GM12878 (cell line): ENCODE results near the gene TOX2. TPM values are rescaled to one million over a fixed set of nuclear protein-coding genes. Genes with fewer than 3 reads are reported as not detected.

Source experiments
- ATF2 ChIP-seq: IDR thresholded peaks from 2 replicates; pipeline ENCODE4 v1.6.1; 2012; ENCODE audit warnings: low read length, inconsistent platforms
- ATF7 ChIP-seq: fragments of 450-650 bp; IDR thresholded peaks from 2 replicates; pipeline ENCODE4 v1.6.1; 2016; ENCODE audit warnings: low read depth, mild to moderate bottlenecking
- EP300 ChIP-seq, 2 experiments: fragments of 150-350 bp in 1 of 2; IDR thresholded peaks; 2 replicates each; pipeline ENCODE4 v1.6.1; 2011 to 2012; ENCODE audit warnings: low read depth in 2 of 2, low read length in 2 of 2, borderline replicate concordance in 1 of 2, improper control_type of control experiment in 1 of 2, inconsistent platforms in 1 of 2; ENCODE audit not compliant: control insufficient read depth in 1 of 2
- GABPA ChIP-seq: IDR thresholded peaks from 2 replicates; pipeline ENCODE4 v1.6.1; 2014; ENCODE audit warnings: antibody characterized with exemption, low read depth, mild to moderate bottlenecking, inconsistent platforms
- GATAD2B ChIP-seq: fragments of 450-650 bp; conservative IDR thresholded peaks from 2 replicates; pipeline ENCODE4 v1.6.1; 2017; ENCODE audit warnings: low read depth, mild to moderate bottlenecking, moderate library complexity
- JUNB ChIP-seq: IDR thresholded peaks from 2 replicates; pipeline ENCODE4 v1.6.1; 2016; ENCODE audit warnings: antibody characterized with exemption, mild to moderate bottlenecking
- KDM1A ChIP-seq: fragments of 200-600 bp; sonication (generic); IDR thresholded peaks from 2 replicates; pipeline ENCODE4 v1.6.1; 2016; ENCODE audit warnings: borderline replicate concordance
- MLLT1 ChIP-seq: fragments of 450-650 bp; IDR thresholded peaks from 2 replicates; pipeline ENCODE4 v1.6.1; 2016; ENCODE audit warnings: mild to moderate bottlenecking
- MTA3 ChIP-seq: IDR thresholded peaks from 2 replicates; pipeline ENCODE4 v1.6.1; 2012; ENCODE audit warnings: low read length, inconsistent platforms, borderline replicate concordance
- NFIC ChIP-seq: IDR thresholded peaks from 2 replicates; pipeline ENCODE4 v1.6.1; 2012; ENCODE audit warnings: low read depth, mild to moderate bottlenecking, inconsistent platforms, low read length, moderate library complexity
- NFXL1 ChIP-seq: fragments of 450-650 bp; IDR thresholded peaks from 2 replicates; pipeline ENCODE4 v1.6.1; 2017; ENCODE audit warnings: antibody characterized with exemption, mild to moderate bottlenecking, borderline replicate concordance
- NFYA ChIP-seq: IDR thresholded peaks from 2 replicates; pipeline ENCODE4 v1.6.1; 2011; ENCODE audit warnings: low read depth, mild to moderate bottlenecking, low read length, improper control_type of control experiment, borderline replicate concordance
- NFYB ChIP-seq: IDR thresholded peaks from 2 replicates; pipeline ENCODE4 v1.6.1; 2011; ENCODE audit warnings: low read depth, mild to moderate bottlenecking, low read length, improper control_type of control experiment, moderate library complexity; ENCODE audit not compliant: insufficient read depth
- NR2C1 ChIP-seq: fragments of 450-650 bp; IDR thresholded peaks from 2 replicates; pipeline ENCODE4 v1.6.1; 2017; ENCODE audit warnings: antibody characterized with exemption, mild to moderate bottlenecking, moderate library complexity
- PAX8 ChIP-seq: fragments of 450-650 bp; IDR thresholded peaks from 2 replicates; pipeline ENCODE4 v1.6.1; 2017; ENCODE audit warnings: mild to moderate bottlenecking, moderate library complexity
- POU2F2 ChIP-seq: IDR thresholded peaks from 3 replicates; pipeline ENCODE4 v1.6.1; 2011; ENCODE audit warnings: low read depth, mild to moderate bottlenecking, low read length, borderline replicate concordance
- RB1 ChIP-seq: fragments of 450-650 bp; formaldehyde crosslinking; IDR thresholded peaks from 2 replicates; pipeline ENCODE4 v1.6.1; 2017; ENCODE audit warnings: mild to moderate bottlenecking, borderline replicate concordance
- RUNX3 ChIP-seq: IDR thresholded peaks from 2 replicates; pipeline ENCODE4 v1.6.1; 2012; ENCODE audit warnings: low read length, inconsistent platforms
- SMC3 ChIP-seq: IDR thresholded peaks from 2 replicates; pipeline ENCODE4 v1.6.1; 2011; ENCODE audit warnings: low read length, improper control_type of control experiment, borderline replicate concordance
- STAT1 ChIP-seq: fragments of 450-650 bp; conservative IDR thresholded peaks from 2 replicates; pipeline ENCODE4 v1.6.1; 2014; ENCODE audit warnings: antibody characterized with exemption, mild to moderate bottlenecking
- ZNF687 ChIP-seq: fragments of 450-650 bp; IDR thresholded peaks from 2 replicates; pipeline ENCODE4 v1.6.1; 2017; ENCODE audit warnings: mild to moderate bottlenecking, moderate library complexity
- polyA plus RNA-seq, 11 experiments: library from polyadenylated mRNA; depleted of rRNA in 4 of 11; unstranded in 6 of 11; stranded (reverse) in 5 of 11; fragments of >200 nt; fragmentation: Nextera tagmentation in 4 of 11; fragmentation: Illumina TruSeq in 1 of 11; extraction: Ambion mirVana in 4 of 11; extraction: Trizol in 1 of 11; gene quantifications; 1 replicate in 1 of 11; 2 replicates in 10 of 11; pipeline versions ENCODE4 v1.2.1 to v1.2.3, GENCODE V29; 2011 to 2016; ENCODE audit warnings: inconsistent platforms in 2 of 11, missing spikeins in 2 of 11, low read depth in 1 of 11
- total RNA-seq, 4 experiments: library from RNA; depleted of rRNA in 3 of 4; stranded (reverse); fragments of >200 nt in 3 of 4; fragmentation: Illumina TruSeq in 1 of 4; extraction: Trizol in 1 of 4; gene quantifications; 2 replicates each; pipeline versions ENCODE4 v1.2.1 to v1.2.3, GENCODE V29; 2013 to 2021
- TF ChIP-seq, protein P1 (sequence below): IDR thresholded peaks from 2 replicates; pipeline ENCODE4 v1.6.1; 2011; ENCODE audit warnings: mild to moderate bottlenecking, low read depth, low read length, moderate library complexity; ENCODE audit not compliant: insufficient replicate concordance

Gene TOX2
- total and polyA plus RNA-seq, 10 of the 15 experiments (the other 5 are each of a cell fraction or from before 2014, with no cell fraction given), result 2.6 to 40.5 (median 7.9) TPM

DNA sequence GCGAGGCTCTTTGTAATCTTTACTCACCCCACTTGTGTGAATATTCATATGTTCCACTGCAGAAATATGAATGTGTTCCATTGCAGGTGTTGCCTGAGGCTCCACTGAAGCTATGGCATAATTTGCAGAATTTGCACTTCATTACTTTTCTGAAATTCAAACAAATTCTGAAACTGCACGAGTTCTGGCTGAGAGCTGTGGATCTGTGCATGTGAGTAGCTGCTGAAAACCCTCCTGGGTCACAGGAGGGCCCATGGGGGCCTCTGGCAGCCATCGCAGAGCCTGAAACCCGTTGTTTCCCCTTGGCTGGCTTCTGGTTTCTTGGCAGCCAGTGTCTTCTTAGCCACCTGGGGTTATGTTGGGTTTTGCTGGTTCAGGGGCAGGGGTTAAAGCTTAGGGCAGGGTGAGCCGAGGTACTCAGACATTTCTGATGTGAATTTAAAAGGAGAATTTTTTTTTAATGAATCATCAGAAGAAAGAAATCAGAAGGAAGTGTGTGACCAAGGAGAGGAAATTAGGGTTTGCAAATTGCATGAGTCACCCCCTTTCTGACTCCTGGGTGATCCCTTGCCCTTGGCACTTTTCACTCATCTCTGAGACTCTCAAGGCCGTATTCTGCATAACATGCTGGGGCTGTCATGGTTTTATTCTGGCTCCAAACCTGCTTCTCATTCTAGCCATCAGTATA, 40.6 kb downstream of the TOX2 start (continued):
- TF ChIP-seq JUNB, result peak; percentile 60
- TF ChIP-seq NR2C1, result peak; percentile 29; the same call in 1 of the 2 replicates
- TF ChIP-seq MLLT1, result no peak
- no peak for TF ChIP-seq PAX8
- TF ChIP-seq ZNF687, result 0 out of 2 replicates have a peak, but pooled peaks have one; percentile 56
- TF ChIP-seq ATF7, result peak; percentile 63
- TF ChIP-seq GABPA, result no peak
- peak; percentile 77 for TF ChIP-seq GATAD2B
- peak; percentile 51 for TF ChIP-seq ATF2
- peak; percentile 40; the same call in 1 of the 2 replicates for TF ChIP-seq NFIC
- TF ChIP-seq MTA3, result no peak
- TF ChIP-seq EP300 (IDR thresholded peaks at IDR 0.05; ENCODE audit: borderline replicate concordance in 1 of 2, control insufficient read depth in 1 of 2, low read depth in 2 of 2, low read length in 2 of 2), result 0 out of 4 replicates have a peak, but pooled peaks of 1 of the 2 experiments have one; percentile 5
- no peak for TF ChIP-seq STAT1
- TF ChIP-seq NFYB, result no peak
- TF ChIP-seq KDM1A, result no peak
- TF ChIP-seq SMC3, result 0 out of 2 replicates have a peak, but pooled peaks have one; percentile 16
- no peak for TF ChIP-seq NFYA
- 0 out of 2 replicates have a peak, but pooled peaks have one; percentile 31 for TF ChIP-seq RB1
- no peak for TF ChIP-seq NFXL1
- 0 out of 3 replicates have a peak, but pooled peaks have one; percentile 27 for TF ChIP-seq POU2F2
- peak; percentile 45; the same call in 1 of the 2 replicates for TF ChIP-seq RUNX3
- TF ChIP-seq, protein P1, sequence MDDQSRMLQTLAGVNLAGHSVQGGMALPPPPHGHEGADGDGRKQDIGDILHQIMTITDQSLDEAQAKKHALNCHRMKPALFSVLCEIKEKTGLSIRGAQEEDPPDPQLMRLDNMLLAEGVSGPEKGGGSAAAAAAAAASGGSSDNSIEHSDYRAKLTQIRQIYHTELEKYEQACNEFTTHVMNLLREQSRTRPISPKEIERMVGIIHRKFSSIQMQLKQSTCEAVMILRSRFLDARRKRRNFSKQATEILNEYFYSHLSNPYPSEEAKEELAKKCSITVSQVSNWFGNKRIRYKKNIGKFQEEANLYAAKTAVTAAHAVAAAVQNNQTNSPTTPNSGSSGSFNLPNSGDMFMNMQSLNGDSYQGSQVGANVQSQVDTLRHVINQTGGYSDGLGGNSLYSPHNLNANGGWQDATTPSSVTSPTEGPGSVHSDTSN, result no peak
